Fibroblast of mammary gland (primary cell): ENCODE results near the gene TRIM3.

ENCODE experiments used
- DNase-seq: peaks from one replicate; pipeline ENCODE4 v3.0.0-alpha.2; 2010; ENCODE audit warnings: low read depth
- H3K4me3 ChIP-seq: 2 replicates; pipeline ENCODE4 v1.5.1; 2011; ENCODE audit warnings: low read depth, mild to moderate bottlenecking, low read length, moderate library complexity; ENCODE audit not compliant: control insufficient read depth
- TF ChIP-seq, protein P1 (sequence below): conservative IDR thresholded peaks from 2 replicates; pipeline ENCODE4 v1.5.1; 2011; ENCODE audit warnings: low read depth, low read length, inconsistent platforms; ENCODE audit not compliant: control insufficient read depth, insufficient read depth

The TRIM3 gene

DNA sequence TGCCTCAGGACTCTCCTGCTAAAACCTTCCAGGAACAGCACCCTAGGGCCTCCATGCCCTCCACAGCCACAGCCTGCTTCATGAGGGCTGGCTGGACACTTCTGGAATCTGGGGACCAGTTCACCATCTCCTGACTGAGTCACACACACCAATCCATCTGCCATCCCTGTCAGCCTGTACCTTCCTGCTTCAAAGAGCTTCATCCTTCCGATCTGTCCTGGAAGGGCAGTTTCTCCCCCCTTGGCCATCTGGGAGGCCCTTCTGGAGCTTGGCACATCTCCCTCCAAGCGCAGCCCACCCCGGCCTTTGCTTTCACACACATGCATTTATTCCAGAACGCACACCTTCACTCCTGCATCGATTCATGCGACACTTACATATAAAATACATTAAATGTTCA lies 67.9 kb downstream of the TRIM3 start:
- TF ChIP-seq, protein P1, sequence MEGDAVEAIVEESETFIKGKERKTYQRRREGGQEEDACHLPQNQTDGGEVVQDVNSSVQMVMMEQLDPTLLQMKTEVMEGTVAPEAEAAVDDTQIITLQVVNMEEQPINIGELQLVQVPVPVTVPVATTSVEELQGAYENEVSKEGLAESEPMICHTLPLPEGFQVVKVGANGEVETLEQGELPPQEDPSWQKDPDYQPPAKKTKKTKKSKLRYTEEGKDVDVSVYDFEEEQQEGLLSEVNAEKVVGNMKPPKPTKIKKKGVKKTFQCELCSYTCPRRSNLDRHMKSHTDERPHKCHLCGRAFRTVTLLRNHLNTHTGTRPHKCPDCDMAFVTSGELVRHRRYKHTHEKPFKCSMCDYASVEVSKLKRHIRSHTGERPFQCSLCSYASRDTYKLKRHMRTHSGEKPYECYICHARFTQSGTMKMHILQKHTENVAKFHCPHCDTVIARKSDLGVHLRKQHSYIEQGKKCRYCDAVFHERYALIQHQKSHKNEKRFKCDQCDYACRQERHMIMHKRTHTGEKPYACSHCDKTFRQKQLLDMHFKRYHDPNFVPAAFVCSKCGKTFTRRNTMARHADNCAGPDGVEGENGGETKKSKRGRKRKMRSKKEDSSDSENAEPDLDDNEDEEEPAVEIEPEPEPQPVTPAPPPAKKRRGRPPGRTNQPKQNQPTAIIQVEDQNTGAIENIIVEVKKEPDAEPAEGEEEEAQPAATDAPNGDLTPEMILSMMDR, result no peak
- H3K4me3 ChIP-seq, result no peak overlapping the region
- no peak for DNase-seq

DNA sequence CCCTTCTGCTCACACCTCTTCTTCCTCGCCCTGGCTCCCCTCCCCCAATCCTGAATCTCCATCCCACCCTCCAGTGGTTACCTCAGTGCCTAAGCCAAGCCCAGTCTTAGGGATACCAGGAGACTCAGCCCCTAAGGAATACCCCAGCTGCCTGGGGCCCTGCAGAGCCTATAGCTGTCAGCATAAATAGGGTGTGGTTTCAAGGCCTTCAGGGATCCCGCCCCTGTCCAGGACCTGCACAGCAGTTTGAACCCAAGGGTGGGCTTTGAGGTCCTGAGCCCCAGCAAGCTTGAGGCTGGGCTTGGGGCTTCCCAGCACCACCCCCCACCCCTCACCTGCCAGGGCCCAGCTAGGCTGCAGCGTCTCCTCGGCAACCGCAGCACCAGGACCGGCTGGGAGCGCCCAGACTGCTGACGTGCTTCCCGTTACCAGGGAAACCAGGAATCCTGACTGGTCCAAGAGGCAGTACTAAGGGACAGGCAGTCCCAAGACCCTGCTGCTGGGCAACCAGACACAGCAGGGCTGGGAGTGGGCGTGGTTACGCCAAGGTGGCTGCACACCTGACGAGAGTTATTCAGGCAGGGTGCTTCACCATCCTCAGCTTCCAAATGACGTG lies 68.6 kb downstream of the TRIM3 start:
- DNase-seq, result no peak
- H3K4me3 ChIP-seq, result no peak overlapping the region
- TF ChIP-seq, protein P1, result no peak

DNA sequence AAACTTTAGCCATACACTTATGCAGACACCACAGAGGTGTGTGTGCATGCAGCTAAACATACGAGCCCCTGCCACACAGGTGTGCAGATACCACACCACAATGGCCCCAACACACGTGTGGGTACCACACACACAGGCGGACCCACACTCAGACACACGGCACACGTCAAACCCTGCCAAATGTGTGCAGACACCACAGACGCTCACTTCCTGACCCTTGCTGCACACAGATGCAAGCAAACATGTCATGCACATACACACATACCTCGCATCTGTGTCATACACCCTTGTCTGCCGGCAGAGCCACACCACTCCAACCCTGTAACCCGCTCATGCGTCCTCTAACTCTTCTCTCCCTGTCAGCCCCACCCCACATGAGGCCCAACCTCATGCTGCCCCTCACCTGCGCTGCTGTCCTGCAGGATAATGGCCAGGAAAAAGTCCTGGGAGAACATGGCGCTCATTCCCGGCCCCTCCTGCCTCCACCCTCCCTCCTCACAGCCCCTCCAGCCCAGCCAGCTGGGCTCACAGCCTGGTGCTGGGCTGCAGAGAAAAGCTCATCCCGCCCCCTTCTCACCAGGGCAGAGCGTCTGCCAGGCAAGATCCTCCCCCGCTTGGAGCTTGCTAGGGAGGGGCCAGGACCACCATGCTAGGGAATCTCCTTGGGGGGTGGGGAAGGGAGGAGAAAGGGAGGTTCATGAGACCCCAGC lies 69.2 kb downstream of the TRIM3 start:
- no peak overlapping the region for H3K4me3 ChIP-seq
- peak; percentile 25 for DNase-seq
- TF ChIP-seq, protein P1, result no peak

DNA sequence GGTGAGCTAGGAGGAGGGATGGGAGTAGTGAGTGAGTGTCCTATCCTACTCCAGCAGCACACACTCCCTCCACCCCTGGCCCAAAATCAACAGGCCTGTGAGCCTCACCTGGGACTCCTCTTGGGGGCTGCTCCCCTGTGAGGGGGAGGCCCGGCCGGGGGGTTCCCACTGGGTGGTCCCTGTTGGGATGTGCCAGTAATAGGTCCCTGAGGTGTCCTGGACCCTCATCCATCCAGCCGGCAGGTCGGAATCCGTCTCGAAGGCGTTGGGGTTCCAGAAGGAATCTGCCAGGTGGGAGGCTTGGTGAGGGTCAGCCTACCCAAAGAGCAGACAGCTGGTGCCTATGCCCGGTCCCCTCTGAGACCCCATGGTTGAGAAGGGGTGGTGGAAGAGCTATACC lies 70.2 kb downstream of the TRIM3 start:
- TF ChIP-seq, protein P1, result no peak
- H3K4me3 ChIP-seq, result no peak overlapping the region
- DNase-seq, result no peak

DNA sequence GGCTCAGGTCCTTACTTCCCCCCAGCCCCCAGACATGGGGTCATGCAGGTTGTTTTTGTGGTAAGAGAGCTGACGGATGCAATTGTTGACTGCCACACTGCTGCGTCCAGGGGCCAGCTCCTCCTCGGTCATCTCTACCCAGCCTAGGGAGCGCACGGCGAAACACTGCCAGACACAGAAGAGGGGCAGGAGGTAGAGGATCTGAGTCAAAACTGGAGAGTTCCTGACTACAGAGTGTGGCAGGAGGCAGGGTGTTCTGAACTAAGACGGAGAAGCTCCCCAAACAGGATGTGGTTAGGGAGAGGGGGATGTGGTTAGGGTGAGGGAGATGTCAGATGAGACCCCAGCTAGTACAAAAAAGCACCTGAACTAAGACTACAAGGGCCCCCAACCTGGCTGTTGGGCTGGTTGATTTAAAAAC lies 71.2 kb downstream of the TRIM3 start:
- TF ChIP-seq, protein P1, result no peak
- DNase-seq, result no peak
- no peak overlapping the region for H3K4me3 ChIP-seq

DNA sequence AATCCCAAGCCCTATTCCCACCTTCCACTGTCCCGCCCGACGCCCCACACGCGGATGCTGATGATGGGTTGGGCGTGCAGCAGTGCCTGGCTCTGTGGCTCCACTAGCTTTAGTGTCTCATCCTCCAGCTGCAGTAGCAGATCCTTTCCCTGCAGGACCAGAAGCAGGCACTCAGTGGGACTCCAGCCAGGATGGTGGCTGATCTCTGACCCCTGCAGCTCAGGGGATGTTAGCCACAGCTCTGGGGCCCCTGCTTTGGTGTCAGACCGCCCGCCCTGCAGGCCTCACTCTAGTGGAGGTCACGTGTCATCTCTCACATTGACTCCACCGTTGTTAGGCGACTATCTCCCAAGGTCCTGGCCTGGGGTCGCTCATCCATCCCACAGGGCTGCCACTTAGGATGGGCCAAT lies 71.7 kb downstream of the TRIM3 start:
- TF ChIP-seq, protein P1, result no peak
- no peak overlapping the region for H3K4me3 ChIP-seq
- DNase-seq, result no peak

DNA sequence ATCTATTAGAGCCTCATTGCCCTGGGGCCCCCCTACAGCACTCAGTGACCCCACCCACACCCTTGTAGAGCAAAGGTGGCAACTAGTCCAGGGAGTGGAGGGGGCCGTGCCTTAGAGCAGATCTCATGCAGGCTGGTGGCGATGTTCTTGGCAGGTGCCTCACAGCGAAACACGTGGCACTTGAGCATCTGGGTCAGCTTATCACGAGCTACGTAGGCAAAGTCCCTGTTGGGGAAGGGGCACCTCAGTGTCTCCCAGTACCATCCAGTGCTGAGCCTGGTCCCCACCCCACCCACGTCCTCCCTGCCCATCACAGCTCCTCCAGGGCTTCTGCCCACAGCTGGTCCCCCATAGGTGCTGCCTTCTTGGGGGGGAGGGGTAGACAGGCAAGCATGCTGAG lies 72.3 kb downstream of the TRIM3 start:
- TF ChIP-seq, protein P1, result no peak
- DNase-seq, result no peak
- H3K4me3 ChIP-seq, result no peak overlapping the region
